ENCODE results near the gene TMF1. TPM values are rescaled to one million over a fixed set of nuclear protein-coding genes. Genes with fewer than 3 reads are reported as not detected.

Gene TMF1
- total and polyA plus RNA-seq, 2 experiments from 2014 or later = 15.8 to 21.3 TPM

GRCh38 chr3:68977486-68978167, 74.5 kb downstream of the TMF1 start (continued):
- TF ChIP-seq ZNF462 (CRISPR knock-in tag; IDR thresholded peaks at IDR 0.05) = no peak

- no peaks in the 10 kb centered on the region for H3F3A ChIP-seq (replicated peaks; ENCODE audit: low read depth)
- DNase-seq (ENCODE audit: low spot score) (no peak), ATAC-seq (no peak)
- Mint-ChIP-seq H3K4me3 (no peak overlapping the region), H3K27ac (no peak overlapping the region), H3K4me1 (peaks cover 12% of the 10 kb centered on the region), H3K9me3 (no peaks in the 10 kb centered on the region), H3K36me3 (ENCODE audit: low read depth) (peaks cover 15% of the 10 kb centered on the region), H3K27me3 (ENCODE audit: insufficient read depth, low read depth, poor library complexity) (no peaks in the 10 kb centered on the region)
- peaks cover 20% of the 10 kb centered on the region; the same call in 1 of the 2 replicates for H3K36me3 ChIP-seq (ENCODE audit: insufficient read depth)
- H3K9me2 ChIP-seq (ENCODE audit: insufficient read depth) = no peaks in the 10 kb centered on the region
- H3K79me2 ChIP-seq (replicated peaks; ENCODE audit: insufficient read depth) = no peaks in the 10 kb centered on the region
- H3K27ac ChIP-seq (ENCODE audit: low read depth) = no peak overlapping the region
- no peaks in the 10 kb centered on the region for H3K4me1 ChIP-seq (ENCODE audit: insufficient read depth)
- H2AFZ ChIP-seq = no peak overlapping the region
- no peaks in the 10 kb centered on the region for H3K27me3 ChIP-seq (ENCODE audit: insufficient read depth)
- TF ChIP-seq ZNF331 (CRISPR knock-in tag; IDR thresholded peaks at IDR 0.05; ENCODE audit: low read depth) (no peak), EZH2 (IDR thresholded peaks at IDR 0.05; ENCODE audit: low read depth, unreplicated experiment) (no peak), EZH2phosphoT487 (IDR thresholded peaks at IDR 0.05; ENCODE audit: unreplicated experiment) (no peak), STAT1 (IDR thresholded peaks at IDR 0.05; ENCODE audit: unreplicated experiment) (no peak), ZNF114 (CRISPR knock-in tag; IDR thresholded peaks at IDR 0.05) (no peak), NANOG (IDR thresholded peaks at IDR 0.05; ENCODE audit: borderline replicate concordance) (no peak), REST (IDR thresholded peaks at IDR 0.05; ENCODE audit: unreplicated experiment) (no peak), JUNB (IDR thresholded peaks at IDR 0.05; ENCODE audit: unreplicated experiment) (no peak)
- no peak overlapping the region for H3K4me3 ChIP-seq
- no peak overlapping the region for H3K4me2 ChIP-seq
- no peaks in the 10 kb centered on the region; the same call in 1 of the 2 replicates for H4K20me1 ChIP-seq (replicated peaks; ENCODE audit: insufficient read depth)
Measured at GRCh38 chr3:68974711-68975110, 77.4 kb downstream of the TMF1 start.

Data from GM23338 (cell line).